ENCODE data around the gene LYRM4. TPM values are rescaled to one million over a fixed set of nuclear protein-coding genes. Genes with fewer than 3 reads are reported as not detected.

Gene LYRM4
- total and polyA plus RNA-seq, 4 donors, result 15.2 to 23.2 (median 19.1) TPM

DNA sequence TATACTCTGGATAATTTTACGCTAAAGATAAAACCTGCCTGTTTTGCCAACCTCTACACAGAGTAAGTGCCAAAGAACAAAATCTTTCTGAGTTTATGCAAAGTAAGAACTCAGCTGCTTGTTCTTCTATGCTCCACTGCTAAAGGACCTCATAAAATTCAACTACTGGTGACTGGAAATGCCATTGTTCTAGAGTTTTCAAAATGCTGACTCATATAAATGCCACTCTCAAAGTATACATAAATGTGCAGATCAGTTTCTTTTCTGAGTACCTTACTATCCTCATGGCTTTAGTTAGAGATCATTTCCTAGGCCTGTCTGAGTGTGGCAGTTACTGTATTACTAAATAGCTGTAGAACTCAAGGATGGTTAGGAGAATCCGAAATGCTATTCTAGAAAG lies 45.6 kb downstream of the LYRM4 start:
- Histone ChIP-seq H3K4me1 (ENCODE audit: control insufficient read depth in 5 of 5, insufficient read depth in 5 of 5, low read length in 5 of 5) (peaks cover 0 to 29% (median 3%) of the 10 kb centered on the region in 5 donors), H3K4me3 (no peak overlapping the region), H3K9ac (ENCODE audit: insufficient read depth in 1 of 2, low read length in 2 of 2) (no peak overlapping the region), H3K9me3 (ENCODE audit: control insufficient read depth in 4 of 4, insufficient read depth in 3 of 4, low read length in 3 of 4) (no peaks in the 10 kb centered on the region), H3K27ac (ENCODE audit: low read depth in 1 of 2, low read length in 1 of 2) (no peak overlapping the region), H3K27me3 (ENCODE audit: control insufficient read depth in 3 of 3, insufficient read depth in 3 of 3, low read length in 2 of 3) (no peaks in the 10 kb centered on the region), H3K36me3 (ENCODE audit: control insufficient read depth in 4 of 4, insufficient read depth in 4 of 4, low read length in 4 of 4) (peaks cover 0 to 6% (median 2%) of the 10 kb centered on the region in 4 donors)
- DNase-seq (no peak), ATAC-seq (ENCODE audit: insufficient read depth, low FRiP score) (no peak)
- WGBS, 2 donors, result 93 to 94% methylated on average over 2 of the region's 2 CpGs
- TF ChIP-seq CTCF (IDR thresholded peaks at IDR 0.05; ENCODE audit: control extremely low read depth, extremely low read depth), result no peak

DNA sequence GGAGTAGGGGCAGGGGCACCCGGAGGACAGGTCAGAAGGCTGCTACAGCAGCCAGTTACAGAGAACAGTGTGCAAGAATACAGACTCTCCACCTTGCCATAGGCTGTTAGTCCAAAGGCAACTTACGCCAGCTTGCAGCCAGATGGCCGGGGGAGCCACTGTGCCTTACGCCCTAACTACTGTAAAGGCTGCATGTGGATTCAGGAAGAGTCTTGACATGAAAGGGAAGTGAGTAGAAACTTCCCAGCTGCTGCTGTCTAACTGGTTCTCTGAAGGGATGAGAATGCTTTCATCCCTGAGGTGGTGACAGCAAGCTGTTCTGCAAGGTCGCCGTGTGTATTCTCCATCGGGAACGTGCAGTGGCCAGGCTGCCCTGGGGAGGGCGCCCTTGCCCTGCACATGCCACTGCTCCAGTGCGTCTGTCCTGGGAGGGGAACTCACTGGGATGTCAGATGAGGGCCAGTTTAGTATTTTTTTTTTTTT lies 46.1 kb downstream of the LYRM4 start:
- H3K36me3 ChIP-seq (ENCODE audit: control insufficient read depth in 4 of 4, insufficient read depth in 4 of 4, low read length in 4 of 4), result peaks cover 0 to 6% (median 2%) of the 10 kb centered on the region in 4 donors
- H3K9me3 ChIP-seq (ENCODE audit: control insufficient read depth in 4 of 4, insufficient read depth in 3 of 4, low read length in 3 of 4), result no peaks in the 10 kb centered on the region
- no peaks in the 10 kb centered on the region for H3K27me3 ChIP-seq (ENCODE audit: control insufficient read depth in 3 of 3, insufficient read depth in 3 of 3, low read length in 2 of 3)
- H3K4me1 ChIP-seq (ENCODE audit: control insufficient read depth in 5 of 5, insufficient read depth in 5 of 5, low read length in 5 of 5), result peaks cover 0 to 29% (median 3%) of the 10 kb centered on the region in 5 donors
- peak; percentile 87 to 93 (median 89) for DNase-seq
- no peak overlapping the region for H3K27ac ChIP-seq (ENCODE audit: low read depth in 1 of 2, low read length in 1 of 2)
- WGBS, 2 donors, result 52 to 59% methylated on average over 10 of the region's 10 CpGs
- H3K4me3 ChIP-seq, result no peak overlapping the region
- peak; percentile 16 for TF ChIP-seq CTCF (IDR thresholded peaks at IDR 0.05; ENCODE audit: control extremely low read depth, extremely low read depth)
- ATAC-seq (ENCODE audit: insufficient read depth, low FRiP score), result no peak
- no peak overlapping the region for H3K9ac ChIP-seq (ENCODE audit: insufficient read depth in 1 of 2, low read length in 2 of 2)

GRCh38 chr6:5213836-5214235 lies 46.9 kb downstream of the LYRM4 start:
- Histone ChIP-seq H3K9me3 (ENCODE audit: control insufficient read depth in 4 of 4, insufficient read depth in 3 of 4, low read length in 3 of 4) (no peaks in the 10 kb centered on the region), H3K9ac (ENCODE audit: insufficient read depth in 1 of 2, low read length in 2 of 2) (no peak overlapping the region), H3K36me3 (ENCODE audit: control insufficient read depth in 4 of 4, insufficient read depth in 4 of 4, low read length in 4 of 4) (peaks cover 0 to 6% (median 2%) of the 10 kb centered on the region in 4 donors), H3K4me3 (no peak overlapping the region), H3K27ac (ENCODE audit: low read depth in 1 of 2, low read length in 1 of 2) (no peak overlapping the region), H3K4me1 (ENCODE audit: control insufficient read depth in 5 of 5, insufficient read depth in 5 of 5, low read length in 5 of 5) (peaks cover 0 to 31% (median 3%) of the 10 kb centered on the region in 5 donors), H3K27me3 (ENCODE audit: control insufficient read depth in 3 of 3, insufficient read depth in 3 of 3, low read length in 2 of 3) (no peaks in the 10 kb centered on the region)
- DNase-seq (no peak), ATAC-seq (ENCODE audit: insufficient read depth, low FRiP score) (no peak)
- no peak for TF ChIP-seq CTCF (IDR thresholded peaks at IDR 0.05; ENCODE audit: control extremely low read depth, extremely low read depth)
- 84 to 87% methylated on average over 8 of the region's 8 CpGs for WGBS, 2 donors

DNA sequence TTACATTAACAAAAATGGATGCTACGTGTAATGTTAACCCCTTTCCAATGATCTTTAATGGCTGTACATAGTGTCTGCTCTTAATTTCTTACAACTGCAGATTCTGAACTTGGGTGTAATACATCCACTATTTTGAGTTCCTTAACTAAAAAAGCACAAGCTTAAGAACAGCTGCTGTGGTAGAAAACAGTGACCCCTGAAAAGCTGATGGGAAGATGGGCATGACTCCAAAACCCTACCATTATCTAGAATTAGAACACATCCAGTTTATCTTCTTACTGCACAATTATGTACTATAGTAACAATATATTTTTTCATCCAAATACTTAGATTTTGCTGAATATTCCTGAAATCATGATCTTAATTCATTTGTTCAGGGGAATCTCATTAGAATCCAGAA lies 49.3 kb downstream of the LYRM4 start:
- peaks cover 0 to 6% (median 2%) of the 10 kb centered on the region in 4 donors for H3K36me3 ChIP-seq (ENCODE audit: control insufficient read depth in 4 of 4, insufficient read depth in 4 of 4, low read length in 4 of 4)
- DNase-seq (peak in 2 of 3 donors; percentile 44 to 58), ATAC-seq (ENCODE audit: insufficient read depth, low FRiP score) (no peak)
- H3K9ac ChIP-seq (ENCODE audit: insufficient read depth in 1 of 2, low read length in 2 of 2), result no peak overlapping the region
- H3K27me3 ChIP-seq (ENCODE audit: control insufficient read depth in 3 of 3, insufficient read depth in 3 of 3, low read length in 2 of 3), result no peaks in the 10 kb centered on the region
- 94 to 97% methylated on average over 1 of the region's 1 CpG for WGBS, 2 donors
- no peak overlapping the region for H3K4me3 ChIP-seq
- no peak for TF ChIP-seq CTCF (IDR thresholded peaks at IDR 0.05; ENCODE audit: control extremely low read depth, extremely low read depth)
- no peaks in the 10 kb centered on the region for H3K9me3 ChIP-seq (ENCODE audit: control insufficient read depth in 4 of 4, insufficient read depth in 3 of 4, low read length in 3 of 4)
- H3K27ac ChIP-seq (ENCODE audit: low read depth in 1 of 2, low read length in 1 of 2), result no peak overlapping the region
- H3K4me1 ChIP-seq (ENCODE audit: control insufficient read depth in 5 of 5, insufficient read depth in 5 of 5, low read length in 5 of 5), result peaks cover 0 to 46% (median 8%) of the 10 kb centered on the region in 5 donors

Measured in lung (tissue), 12 donors.